CD4-positive, alpha-beta T cell treated with Interleukin-2 at 100 ng/mL for 4 hours (primary cell): ENCODE measurements around the gene SPIRE2.
"Not testable (repeated sequence)": the region's sequence is repeated elsewhere in the genome, so short reads cannot be mapped to it uniquely, and the experiment has no call there.

Experiments used
- DNase-seq: peaks from one replicate; pipeline ENCODE4 v3.0.0-alpha.2; 2020; ENCODE audit warnings: low spot score

Gene SPIRE2

DNA sequence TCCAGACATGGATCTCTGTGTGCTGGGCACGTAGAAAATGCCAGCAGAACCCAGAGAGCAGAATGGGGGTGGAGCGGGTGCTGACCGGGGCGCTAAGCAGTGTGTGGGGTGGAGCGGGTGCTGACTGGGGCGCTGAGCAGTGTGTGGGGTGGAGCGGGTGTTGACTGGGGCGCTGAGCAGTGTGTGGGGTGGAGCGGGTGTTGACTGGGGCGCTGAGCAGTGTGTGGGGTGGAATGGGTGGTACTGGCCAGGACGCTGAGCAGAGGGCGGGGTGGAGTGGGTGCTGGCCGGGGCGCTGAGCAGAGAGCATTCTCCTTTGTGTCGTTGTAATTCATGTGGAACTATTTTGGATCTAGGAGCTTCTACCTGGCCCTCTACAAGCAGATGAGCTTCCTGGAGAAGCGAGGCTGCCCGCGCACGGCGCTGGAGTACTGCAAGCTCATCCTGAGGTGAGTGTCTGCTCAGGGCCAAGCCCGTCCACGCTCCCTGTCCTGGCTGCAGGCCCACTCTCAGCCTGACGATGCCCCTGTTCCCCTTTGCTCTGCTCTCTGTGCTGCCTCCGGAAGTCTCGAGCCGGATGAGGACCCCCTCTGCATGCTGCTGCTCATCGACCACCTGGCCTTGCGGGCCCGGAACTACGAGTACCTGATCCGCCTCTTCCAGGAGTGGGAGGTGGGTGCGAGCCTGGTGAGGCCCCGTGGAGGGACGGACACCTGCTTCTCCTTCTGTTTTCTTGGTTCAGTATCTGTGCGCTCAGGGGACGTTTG is 70.1 kb downstream of the SPIRE2 start:
- DNase-seq, result no peak

DNA sequence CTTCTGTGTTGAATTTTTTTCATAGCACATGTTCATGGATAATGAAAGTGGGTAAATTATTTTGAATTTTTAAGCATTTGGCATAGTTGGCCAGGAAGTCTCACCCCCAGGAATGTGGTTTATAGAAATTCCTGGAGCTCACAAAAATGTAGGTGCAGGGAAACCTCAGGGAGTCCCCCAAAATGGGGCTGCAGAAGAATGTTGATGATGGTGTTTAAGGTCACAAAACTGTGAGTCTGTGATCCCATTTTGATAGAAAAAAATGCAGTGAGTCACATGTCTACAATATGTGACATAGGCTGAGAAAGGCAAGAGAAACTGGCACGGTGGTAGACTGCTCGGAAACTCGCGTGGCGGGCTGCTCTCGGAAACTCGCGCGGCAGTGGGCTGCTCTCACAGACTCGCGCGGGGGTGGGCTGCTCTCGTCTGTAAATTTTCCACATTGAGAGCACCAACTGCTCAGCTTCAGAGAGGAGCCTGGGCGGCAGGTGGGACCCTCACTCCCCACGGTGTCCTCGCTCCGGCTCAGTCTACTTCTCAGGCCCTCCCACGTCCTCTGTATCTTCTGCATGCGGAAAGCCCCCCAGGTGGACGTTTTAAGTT is 71.7 kb downstream of the SPIRE2 start:
- no peak for DNase-seq

DNA sequence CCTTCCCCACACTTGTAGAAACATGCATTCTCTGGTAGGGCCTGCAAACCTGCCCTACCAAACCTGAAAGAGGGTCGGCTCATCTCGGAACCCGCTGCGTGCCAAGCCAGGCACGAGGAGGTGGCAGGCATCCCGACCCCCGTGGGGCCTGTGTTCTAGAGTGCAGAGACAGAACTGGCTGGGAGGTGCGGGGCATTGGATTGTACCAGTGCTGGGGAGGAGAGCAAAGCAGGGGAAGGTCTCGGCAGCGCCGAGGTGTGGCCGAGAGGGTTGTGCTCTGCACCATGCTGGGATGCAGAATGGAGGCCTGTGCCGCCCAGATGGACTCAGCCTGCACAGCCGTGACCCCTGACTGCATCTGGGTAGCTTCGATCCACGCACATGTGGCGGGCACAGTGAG is 72.6 kb downstream of the SPIRE2 start:
- DNase-seq, result no peak

DNA sequence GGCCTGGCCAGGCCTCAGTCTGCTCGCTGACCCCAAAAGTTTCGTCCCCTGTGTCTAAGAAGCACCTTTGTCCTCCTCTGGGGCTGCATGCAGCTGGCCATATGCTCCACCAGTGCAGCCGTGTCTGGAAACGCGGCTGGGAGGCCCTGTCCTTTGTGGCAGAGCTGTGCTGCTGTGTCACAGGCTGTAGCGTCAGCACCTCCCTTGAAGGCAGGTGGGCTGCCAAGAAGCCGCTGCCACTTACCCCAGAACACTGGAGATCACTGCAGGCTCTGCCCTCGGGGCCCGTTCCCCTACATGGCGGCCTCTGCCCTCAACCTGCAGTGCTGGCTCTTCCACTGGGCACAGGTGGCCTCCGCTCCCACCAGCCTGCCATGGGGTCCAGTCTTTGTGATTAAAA is 74.7 kb downstream of the SPIRE2 start:
- no peak for DNase-seq

DNA sequence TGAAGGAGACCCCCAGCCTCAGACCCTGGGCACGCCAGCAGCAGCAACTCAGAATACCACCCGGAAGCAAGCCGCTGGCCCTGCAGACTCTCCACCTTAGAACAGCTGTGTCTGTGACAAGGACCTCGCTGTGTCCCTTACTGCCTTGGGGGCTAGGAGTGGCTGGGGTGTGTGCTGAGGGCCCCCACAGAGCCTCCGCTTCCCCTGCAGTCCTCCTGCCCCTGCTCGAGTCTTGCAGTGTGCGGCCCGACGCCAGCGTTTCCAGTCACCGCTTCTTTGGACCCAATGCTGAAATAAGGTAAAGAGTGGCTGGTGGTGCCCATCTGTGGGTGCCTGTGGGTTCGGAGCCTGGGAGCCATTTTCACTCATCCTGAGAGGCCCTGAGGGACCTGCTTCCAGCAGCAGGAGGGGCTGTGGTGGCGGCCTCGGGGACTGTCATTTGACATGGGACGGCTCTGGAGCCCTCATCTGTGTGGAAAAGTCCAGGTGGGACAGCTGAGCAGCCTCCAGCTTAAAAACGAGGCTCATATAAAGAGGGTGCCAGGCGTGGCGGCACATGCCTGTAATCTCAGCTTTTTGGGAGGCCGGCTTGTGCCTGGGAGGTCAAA is 75.7 kb downstream of the SPIRE2 start:
- DNase-seq, result no peak

DNA sequence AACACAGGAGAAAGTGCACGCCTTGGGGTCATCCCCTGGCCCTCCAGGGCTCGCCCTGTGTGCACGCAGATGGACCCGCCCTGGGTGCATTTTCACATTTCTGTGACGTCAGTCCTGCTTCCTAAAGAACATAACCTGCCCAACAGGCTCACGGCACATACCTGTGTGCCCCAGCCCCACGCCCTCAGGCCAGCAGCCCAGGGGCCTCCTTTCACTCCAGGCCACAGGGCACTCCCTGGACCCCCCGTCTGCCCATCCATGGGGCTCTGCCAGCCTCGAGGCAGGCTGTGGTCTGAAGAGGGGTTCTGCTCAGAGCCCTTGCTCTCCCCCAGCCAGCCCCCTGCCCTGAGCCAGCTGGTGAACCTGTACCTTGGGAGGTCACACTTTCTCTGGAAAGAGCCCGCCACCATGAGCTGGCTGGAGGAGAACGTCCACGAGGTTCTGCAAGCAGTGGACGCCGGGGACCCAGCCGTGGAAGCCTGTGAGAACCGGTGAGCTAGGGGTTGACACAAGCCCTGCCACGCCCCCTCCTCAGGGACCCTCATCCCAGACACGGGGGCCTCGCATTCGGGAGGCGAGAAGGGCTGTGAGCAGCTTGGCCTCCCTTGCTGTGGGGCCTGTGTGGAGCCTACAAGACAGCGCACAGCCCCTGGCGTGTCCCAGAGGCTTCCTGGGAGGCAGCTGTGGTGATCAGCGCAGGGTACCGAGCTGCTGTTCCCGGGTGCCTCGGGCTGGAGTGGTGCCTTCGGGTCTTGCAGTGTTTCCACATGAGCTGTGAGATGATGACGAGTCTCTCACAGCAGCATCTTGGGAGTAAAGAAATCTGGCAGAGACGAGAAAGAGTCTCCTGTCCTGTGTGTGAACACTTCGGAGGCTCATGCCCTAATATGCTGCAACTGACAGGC is 76.6 kb downstream of the SPIRE2 start:
- no peak for DNase-seq

DNA sequence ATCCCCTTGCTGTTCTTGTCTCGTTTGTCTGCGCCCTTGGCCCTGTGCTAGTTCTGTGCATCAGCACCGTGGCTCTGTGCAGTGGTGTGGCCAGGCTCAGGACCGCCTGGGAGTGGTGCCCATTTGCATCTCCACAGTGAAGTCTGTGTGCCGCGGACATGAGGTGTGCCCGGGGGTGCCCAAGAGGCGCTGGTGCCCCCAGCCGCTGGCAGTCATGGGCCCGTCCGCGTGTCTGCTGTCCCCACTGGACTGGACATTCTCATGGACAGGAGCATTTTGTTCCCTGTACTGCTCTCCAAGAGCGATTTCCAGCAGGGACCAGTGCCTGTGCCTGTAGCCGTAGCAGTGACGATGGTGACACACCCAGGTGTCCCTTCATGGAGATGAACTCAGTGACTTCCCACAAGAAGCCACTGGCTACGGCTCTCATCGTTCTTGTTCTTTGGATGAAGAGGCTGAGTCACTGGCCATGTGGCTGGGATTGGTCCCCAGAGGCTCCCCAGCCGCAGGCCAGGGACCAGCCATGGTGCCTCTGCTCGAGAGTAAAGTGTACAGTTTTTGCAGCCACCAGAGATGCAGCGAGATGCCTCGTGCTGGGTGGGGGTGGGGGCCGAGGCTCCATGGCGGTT is 77.3 kb downstream of the SPIRE2 start:
- no peak for DNase-seq

DNA sequence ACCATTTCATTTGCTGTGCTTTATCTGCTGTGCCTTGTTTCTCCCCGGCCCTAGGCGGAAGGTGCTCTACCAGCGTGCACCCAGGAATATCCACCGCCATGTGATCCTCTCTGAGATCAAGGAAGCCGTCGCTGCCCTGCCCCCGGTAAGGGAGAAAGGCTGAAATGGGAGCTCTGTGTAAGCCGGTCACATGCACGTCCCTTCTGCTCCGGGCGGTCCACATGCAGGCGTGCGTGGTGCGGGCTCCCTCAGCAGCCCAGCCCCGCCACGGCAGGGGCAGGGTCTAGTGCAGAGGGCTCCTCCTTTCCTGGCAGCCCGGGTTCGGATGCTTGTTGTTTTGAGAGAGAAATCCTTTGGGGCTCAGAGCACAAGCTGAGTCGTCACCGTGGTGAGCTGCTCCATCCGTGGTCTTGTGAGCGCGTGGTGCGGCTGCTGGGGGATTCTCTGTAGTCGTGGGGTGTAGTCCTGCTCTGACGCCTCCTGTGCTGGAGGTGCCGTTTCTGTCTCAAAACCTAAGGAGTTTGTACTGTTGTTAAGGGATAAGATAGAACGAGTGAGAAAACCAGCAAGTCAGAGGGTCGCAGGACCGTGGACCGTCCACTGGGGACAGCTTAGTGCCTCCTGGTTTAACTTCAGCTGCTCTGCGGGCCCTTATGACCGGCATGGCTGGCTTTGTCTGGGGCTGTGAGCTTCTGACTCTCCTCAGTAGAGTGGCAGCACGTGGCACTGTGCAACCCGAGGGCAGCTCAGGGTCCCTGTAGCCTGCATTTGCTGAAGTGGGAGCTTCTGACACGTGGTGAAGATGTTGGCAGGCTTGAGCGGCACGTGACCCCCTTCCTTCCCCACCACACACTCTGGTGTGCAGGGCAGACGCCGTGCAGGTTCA is 78.1 kb downstream of the SPIRE2 start:
- DNase-seq, result no peak

DNA sequence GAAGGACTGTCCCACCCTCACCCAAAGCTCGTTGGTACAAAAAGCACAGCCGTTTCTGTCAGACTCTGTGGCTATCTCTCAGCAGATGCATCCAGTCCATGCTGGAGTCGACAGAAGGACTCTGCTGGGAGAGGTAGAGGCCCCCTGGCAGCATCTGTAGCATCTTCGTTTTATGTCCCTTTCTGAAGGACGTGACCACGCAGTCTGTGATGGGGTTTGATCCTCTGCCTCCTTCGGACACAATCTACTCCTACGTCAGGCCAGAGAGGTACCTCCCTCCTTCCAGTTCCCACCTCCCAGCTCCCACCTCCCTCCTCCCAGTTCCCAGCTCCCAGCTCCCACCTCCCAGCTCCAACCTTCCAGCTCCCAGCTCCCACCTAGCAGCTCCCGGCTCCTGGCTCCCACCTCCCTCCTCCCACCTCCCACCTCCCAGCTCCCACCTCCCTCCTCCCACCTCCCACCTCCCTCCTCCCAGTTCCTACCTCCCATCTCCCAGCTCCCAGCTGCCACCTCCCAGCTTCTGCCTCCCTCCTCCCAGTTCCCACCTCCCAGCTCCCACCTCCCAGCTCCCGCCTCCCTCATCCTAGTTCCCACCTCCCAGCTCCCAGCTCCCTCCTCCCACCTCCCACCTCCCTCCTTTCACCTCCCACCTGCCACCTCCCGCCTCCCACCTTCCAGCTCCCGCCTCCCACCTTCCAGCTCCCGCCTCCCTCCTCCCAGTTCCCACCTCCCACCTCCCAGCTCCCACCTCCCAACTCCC is 79.0 kb downstream of the SPIRE2 start:
- no peak for DNase-seq

DNA sequence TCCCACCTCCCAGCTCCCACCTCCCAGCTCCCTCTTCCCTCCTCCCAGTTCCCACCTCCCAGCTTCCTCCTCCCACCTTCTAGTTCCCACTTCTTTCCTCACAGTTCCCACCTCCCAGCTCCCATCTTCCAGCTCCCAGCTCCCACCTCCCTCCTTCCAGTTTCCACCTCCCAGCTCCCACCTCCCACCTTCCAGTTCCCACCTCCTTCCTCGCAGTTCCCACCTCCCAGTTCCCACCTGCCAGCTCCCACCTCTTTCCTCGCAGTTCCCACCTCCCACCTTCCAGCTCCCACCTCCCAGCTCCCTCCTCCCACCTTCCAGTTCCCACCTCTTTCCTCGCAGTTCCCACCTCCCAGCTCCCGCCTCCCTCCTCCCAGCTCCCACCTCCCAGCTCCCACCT is 80.0 kb downstream of the SPIRE2 start:
- no peak for DNase-seq

DNA sequence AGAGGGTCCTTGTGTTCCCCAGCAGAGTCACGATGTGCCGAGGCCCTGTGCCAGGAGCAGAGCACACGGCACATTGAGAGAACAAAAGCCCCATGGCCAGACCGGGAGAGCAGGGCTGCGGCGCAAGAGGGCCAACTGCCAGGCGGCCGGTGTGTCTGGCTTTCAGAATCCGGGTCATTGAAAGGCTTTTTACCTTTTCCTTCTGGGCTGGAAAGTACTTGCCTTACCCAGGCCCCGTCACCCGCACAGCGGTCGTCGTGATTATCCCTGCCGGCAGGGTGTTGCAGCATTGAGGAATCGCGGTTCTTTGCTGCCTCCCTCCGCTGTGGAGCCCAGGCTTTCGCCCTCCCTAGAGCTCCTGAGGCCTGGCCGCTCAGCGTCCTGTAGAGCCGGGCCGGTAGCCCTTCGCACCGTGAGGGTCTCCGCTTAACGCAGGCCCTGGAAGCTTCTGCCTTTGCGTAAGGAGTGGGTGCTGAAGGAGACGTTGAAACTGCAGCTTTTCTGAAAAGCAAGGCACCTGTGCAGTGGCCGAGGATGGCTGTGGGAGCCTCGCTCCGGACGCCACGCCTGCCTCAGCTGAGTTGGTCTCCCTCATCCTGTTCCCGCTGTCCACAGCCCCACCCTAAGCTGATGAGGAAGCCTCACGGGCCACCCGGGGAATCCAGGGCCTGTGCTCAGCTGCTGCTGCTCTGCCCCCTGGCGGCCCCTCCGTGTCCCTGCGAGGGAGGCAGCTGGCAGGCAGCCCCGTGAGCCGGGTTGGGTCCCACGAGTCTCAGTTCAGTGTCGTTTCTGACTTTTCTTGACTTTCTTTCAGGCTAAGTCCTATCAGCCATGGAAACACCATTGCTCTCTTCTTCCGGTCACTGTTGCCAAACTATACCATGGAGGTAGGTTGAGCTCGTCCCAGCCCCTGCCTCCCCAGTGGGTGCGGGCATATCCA is 81.8 kb downstream of the SPIRE2 start:
- peak; percentile 64 for DNase-seq

DNA sequence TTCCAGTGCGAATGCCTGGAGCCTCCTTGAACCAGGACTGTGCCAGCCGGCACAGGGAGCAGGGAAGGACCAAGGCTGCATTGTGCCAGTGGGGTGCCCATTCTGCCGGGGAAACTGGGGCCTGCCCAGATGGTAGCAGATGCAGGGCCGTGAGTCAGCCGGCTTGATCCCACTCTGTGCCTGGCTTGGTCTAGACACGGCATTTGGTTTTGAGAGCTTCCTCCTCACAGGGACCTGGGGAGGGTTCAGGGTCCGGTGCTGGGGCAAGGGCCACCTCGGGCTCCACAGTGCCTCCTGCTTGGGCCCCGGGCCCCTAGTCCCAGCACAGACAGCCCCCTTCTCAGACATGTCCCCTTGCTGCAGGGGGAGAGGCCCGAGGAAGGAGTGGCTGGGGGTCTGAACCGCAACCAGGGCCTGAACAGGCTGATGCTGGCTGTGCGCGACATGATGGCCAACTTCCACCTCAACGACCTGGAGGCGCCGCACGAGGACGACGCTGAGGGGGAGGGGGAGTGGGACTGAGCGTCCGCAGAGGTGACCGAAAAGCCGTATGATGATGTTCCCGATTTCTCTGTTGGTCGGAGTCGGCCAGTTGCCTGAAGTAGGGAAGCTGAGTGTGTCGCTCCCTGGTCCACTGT is 82.6 kb downstream of the SPIRE2 start:
- no peak for DNase-seq

DNA sequence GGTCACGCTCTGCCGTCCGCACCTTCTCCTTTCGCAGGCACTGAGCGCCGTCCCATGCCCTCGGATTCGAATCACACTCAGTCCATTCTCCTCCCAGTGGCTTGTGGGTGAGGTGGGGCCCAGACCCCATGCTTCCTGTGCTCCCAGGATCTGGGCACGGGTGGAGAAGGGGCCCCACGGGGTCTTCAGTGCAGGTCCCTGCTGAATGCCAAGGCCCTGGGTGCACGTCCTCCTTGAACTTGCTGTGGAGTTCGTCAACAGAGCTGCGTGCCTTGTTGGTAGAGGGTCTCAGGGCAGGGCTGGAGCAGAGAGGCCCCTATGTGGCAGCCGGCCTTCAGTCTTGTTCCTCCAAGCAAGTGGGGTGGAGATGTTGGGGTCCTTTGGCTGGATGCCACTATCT is 83.1 kb downstream of the SPIRE2 start:
- no peak for DNase-seq

DNA sequence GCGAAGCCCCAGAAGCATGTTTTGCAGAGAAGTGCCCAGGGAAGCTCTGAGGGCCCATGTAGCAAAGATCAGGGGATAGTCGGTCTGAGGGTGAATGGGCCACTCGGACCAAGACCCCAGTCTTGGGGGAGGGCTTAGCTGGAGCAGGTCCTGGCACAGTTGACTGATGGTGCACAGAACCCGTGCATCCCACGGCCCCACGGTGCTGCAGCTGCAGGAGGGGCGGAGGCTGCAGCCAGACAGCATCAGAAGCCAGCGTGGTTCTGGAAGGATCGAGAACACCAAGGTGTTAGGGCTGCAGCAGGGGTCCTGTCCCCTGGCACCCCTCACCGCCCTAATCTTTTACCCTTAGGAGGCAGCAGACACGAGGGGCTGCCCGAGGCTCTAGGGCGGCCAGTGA is 83.9 kb downstream of the SPIRE2 start:
- no peak for DNase-seq

DNA sequence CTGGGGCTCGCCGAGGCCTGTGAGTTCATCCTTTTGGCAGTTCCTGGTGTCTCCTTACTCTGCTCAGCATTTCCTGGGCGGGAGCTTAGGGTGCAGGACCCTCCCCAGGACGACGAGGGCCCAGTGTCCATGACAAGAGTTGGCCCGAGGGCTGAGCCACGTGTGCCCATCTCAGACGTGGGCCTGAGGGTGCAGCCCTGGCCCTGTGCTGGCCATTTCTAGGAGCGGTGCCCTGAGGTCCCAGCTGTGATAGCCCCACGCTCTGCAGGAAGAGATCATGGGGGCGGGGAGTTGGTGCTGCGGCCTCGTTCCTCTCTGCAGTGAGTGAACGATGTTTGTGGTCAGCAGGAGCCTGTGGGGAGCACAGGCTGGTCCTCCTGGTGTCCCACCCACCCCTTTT is 84.4 kb downstream of the SPIRE2 start:
- DNase-seq, result no peak

DNA sequence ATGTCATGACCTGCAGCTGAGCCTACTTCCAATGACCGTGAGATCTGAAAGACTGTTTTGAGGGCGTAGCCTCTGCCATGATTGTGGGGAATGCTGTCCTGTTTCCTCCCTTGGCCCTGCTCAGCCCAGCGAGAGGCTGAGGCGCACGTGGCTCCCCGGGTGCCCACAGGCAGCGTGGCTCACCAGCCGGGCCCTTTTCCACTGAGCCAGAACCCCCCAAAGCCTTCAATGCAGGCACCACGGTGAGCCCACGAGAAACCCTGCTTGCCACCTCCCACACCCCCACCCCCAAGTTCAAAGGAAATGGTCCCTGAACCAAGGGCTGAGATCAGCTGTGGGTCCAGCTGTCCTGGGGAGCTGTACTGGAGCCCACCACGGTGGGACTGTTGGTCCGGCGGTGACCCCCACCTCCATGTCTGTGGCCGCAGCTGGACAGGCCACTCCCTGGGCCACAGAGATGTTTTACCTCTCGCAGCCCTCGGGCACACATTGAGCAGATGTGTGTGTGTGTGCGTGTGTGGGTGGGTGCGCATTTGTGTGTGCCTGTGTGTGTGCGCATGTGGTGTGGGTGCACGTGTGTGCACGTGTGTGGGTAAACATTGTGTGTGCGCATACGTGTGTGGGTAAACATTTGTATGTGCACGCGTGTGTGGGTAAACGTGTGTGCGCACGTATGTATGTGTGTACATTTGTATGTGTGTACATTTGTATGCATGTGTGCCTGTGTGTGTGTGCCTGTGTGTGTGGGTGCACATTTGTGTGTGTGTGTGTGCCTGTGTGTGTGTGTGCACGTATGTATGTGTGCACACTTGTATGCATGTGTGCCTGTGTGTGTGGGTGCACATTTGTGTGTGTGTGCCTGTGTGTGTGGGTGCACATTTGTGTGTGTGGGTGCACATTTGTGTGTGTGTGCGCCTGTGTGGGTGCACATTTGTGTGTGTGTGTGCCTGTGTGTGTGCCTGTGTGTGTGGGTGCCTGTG is 85.4 kb downstream of the SPIRE2 start:
- DNase-seq, result no peak

DNA sequence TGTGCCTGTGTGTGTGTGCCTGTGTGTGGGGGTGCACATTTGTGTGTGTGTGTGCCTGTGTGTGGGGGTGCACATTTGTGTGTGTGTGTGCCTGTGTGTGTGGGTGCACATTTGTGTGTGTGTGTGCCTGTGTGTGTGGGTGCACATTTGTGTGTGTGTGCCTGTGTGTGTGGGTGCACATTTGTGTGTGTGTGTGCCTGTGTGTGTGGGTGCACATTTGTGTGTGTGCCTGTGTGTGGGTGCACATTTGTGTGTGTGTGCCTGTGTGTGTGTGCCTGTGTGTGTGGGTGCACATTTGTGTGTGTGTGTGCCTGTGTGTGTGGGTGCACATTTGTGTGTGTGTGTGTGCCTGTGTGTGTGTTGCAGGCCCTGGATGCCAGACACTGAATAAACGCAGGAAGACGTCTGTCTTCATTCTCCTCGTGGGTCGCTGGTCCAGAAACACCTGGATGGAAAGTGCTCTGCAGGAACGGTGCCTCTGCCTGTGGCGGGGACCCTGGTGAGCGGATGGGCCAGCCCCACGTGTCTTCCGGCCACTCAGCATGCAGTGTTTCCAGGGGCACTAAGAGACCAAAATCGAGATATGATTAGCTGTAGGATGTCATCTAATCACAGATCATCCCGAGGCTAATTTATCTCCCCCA is 86.5 kb downstream of the SPIRE2 start:
- not testable (repeated sequence) for DNase-seq
